Psoas muscle (tissue), 8 donors: ENCODE data around the gene SUPT4H1. TPM values are rescaled to one million over a fixed set of nuclear protein-coding genes. Genes with fewer than 3 reads are reported as not detected.

Experiments used
- ATAC-seq, 4 donors: fragments of 200-7000 bp; cut with Tn5 transposase; one replicate each; pipeline ENCODE4 v1.9.1; 2020; ENCODE audit warnings: moderate library complexity in 3 of 4, mild to moderate bottlenecking in 2 of 4
- DNase-seq, 2 donors: peaks; one replicate each; pipeline ENCODE4 v3.0.0-alpha.2; 2020
- H3K27ac ChIP-seq: fragments of 200-600 bp; one replicate; pipeline ENCODE4 v1.8.0; 2022
- H3K27me3 ChIP-seq, 3 donors: fragments of 200-600 bp in 1 of 3; one replicate each; pipeline versions ENCODE4 v1.6.1 to v1.8.0; 2013 to 2022; ENCODE audit warnings: low read length in 2 of 3, mild to moderate bottlenecking in 2 of 3, moderate library complexity in 1 of 3; ENCODE audit not compliant: insufficient read depth in 3 of 3
- H3K36me3 ChIP-seq, 2 donors: fragments of 200-600 bp in 1 of 2; one replicate each; pipeline versions ENCODE4 v1.6.1 to v1.8.0; 2013 to 2022; ENCODE audit warnings: low read depth in 1 of 2, mild to moderate bottlenecking in 1 of 2, moderate library complexity in 1 of 2; ENCODE audit not compliant: insufficient read depth in 1 of 2
- H3K4me1 ChIP-seq: fragments of 200-600 bp; one replicate; pipeline ENCODE4 v1.8.0; 2022
- H3K4me3 ChIP-seq: fragments of 200-600 bp; one replicate; pipeline ENCODE4 v1.8.0; 2022; ENCODE audit warnings: mild to moderate bottlenecking
- H3K9me3 ChIP-seq: fragments of 200-600 bp; one replicate; pipeline ENCODE4 v1.8.0; 2022
- WGBS, 3 donors: extraction: QIAGEN DNeasy Blood & Tissue Kit; methylation state at CpG; one replicate each; pipeline versions ENCODE4 v1.1.6 to v1.1.7; 2013; 5-methylcytosine and 5-hydroxymethylcytosine counted together
- intact Hi-C, 2 donors: fragments of 100-400 bp; cut with DNase I; formaldehyde crosslinking; loops; one replicate each; pipeline versions ENCODE4 v1.11.0 to v1.14.2; 2022
- polyA plus RNA-seq, 3 donors: library from polyadenylated mRNA; stranded (reverse); fragments of 200-250 nt; gene quantifications; one replicate each; pipeline ENCODE4 v1.2.3, GENCODE V29; 2013
- total RNA-seq, 4 donors: library from RNA; stranded (reverse); fragmentation: NEBNext Ultra II Directional in 2 of 4; extraction: Animal tissue kit (Norgen Biotek cat#: 25700) in 2 of 4; gene quantifications; one replicate each; pipeline versions ENCODE4 v1.2.1 to v1.2.4, GENCODE V29; 2021 to 2023
- TF ChIP-seq, protein P1 (sequence below): fragments of 200-600 bp; IDR thresholded peaks from one replicate; pipeline ENCODE4 v1.8.0; 2022; ENCODE audit warnings: antibody characterized with exemption
- donor health status: healthy with polysubstance abuse.
- donor health status: DM: no; HTN: no; CAD: no; lungs with moderate emphysema.
- donor health status: Bipolar disorder and iron deficiency.
- donor health status: healthy.
- donor health status: DM: yes; HTN: yes; CAD: no.
- donor health status: DM: no; HTN: no; CAD: no.
- donor health status: DM: no; HTN: no; CAD: no.
- donor health status: DM: yes; HTN: yes; CAD: no.

Gene SUPT4H1
- total and polyA plus RNA-seq, 7 donors: 52.1 to 86.8 (median 58.2) TPM

DNA sequence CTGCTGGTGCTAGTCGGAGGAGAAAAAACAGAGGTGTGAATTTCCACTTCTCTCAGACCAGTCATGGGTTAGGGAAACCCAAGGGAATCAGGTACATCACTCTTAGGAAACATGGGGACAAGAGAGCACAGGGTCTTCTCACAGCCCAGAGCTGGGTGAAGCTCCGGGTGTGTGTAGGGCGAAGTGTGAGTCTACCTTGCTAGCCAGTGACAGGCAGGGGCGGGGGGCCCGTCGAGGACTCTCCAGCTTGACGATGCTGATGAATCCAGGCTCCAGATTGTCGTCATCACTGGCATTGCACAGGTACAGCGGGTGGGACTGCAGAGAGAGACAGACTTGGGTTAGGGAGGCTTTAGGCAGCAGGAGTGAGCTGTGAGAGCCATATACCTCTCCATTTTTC lies 18.7 kb upstream of the SUPT4H1 start:
- ATAC-seq (no peak), DNase-seq (no peak)
- 77 to 85% (median 80%) methylated on average over 9 of the region's 9 CpGs for WGBS, 3 donors
- intact Hi-C loops: no loop called here
- H3K27ac ChIP-seq: no peak overlapping the region
- H3K4me1 ChIP-seq: no peaks in the 10 kb centered on the region
- TF ChIP-seq, protein P1, sequence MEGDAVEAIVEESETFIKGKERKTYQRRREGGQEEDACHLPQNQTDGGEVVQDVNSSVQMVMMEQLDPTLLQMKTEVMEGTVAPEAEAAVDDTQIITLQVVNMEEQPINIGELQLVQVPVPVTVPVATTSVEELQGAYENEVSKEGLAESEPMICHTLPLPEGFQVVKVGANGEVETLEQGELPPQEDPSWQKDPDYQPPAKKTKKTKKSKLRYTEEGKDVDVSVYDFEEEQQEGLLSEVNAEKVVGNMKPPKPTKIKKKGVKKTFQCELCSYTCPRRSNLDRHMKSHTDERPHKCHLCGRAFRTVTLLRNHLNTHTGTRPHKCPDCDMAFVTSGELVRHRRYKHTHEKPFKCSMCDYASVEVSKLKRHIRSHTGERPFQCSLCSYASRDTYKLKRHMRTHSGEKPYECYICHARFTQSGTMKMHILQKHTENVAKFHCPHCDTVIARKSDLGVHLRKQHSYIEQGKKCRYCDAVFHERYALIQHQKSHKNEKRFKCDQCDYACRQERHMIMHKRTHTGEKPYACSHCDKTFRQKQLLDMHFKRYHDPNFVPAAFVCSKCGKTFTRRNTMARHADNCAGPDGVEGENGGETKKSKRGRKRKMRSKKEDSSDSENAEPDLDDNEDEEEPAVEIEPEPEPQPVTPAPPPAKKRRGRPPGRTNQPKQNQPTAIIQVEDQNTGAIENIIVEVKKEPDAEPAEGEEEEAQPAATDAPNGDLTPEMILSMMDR: no peak
- H3K4me3 ChIP-seq: no peak overlapping the region
- H3K36me3 ChIP-seq: no peaks in the 10 kb centered on the region
- H3K27me3 ChIP-seq: no peaks in the 10 kb centered on the region
- no peaks in the 10 kb centered on the region for H3K9me3 ChIP-seq

GRCh38 chr17:58370309-58370708 lies 18.3 kb upstream of the SUPT4H1 start:
- intact Hi-C loops: no loop called here
- H3K27ac ChIP-seq: no peak overlapping the region
- no peak for ATAC-seq

DNA sequence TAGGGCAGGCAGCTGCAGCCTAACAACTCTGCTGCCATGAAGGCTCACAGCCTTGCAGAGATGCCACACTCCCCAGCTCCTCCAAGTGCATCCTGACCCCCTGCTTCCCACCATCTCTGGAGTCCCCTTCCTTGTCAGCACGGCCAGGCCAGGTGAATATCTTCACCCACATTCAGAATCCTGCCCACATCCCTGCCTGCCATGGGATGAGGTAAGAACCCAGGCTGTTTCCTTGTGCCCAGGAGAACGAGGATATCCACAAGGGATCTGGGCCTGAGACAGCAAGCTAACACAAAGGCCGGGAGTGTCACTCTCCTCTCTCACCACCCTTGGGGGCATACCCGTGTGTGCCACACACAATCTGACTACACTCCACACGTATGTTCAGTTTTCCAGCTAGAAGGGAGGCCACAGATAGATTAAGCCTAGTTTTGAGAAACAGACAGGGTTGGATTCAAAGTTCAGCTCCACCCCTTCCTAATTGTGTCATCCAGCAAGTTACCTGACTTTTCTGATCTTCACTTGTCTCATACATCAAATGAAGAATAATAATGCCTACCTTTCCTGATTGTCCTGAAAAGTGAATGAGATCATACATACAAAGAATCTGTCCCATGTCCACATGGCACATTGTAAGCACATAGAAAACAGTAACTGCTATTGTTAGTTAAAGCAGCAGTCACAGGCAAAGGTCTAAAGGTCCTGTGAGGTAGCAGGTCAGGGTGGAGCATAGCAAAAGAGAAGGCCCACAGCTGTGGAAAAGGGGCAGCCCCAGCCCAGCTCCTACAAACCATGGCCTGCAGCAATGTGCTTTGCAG lies 17.4 kb upstream of the SUPT4H1 start:
- WGBS, 3 donors: 53 to 62% (median 56%) methylated on average over 5 of the region's 5 CpGs
- DNase-seq (no peak), ATAC-seq (no peak)
- TF ChIP-seq, protein P1: no peak
- Histone ChIP-seq H3K4me3 (no peak overlapping the region), H3K27me3 (no peaks in the 10 kb centered on the region), H3K27ac (no peak overlapping the region), H3K4me1 (no peaks in the 10 kb centered on the region), H3K36me3 (no peaks in the 10 kb centered on the region), H3K9me3 (no peaks in the 10 kb centered on the region)
- intact Hi-C loops: no loop called here

More at GRCh38 chr17:58370309-58370708, 18.3 kb upstream of the SUPT4H1 start:
- H3K27me3 ChIP-seq: no peaks in the 10 kb centered on the region
- DNase-seq: no peak
- WGBS, 3 donors: 87 to 90% (median 88%) methylated on average over 5 of the region's 5 CpGs
- TF ChIP-seq, protein P1: no peak
- no peaks in the 10 kb centered on the region for H3K36me3 ChIP-seq
- H3K4me3 ChIP-seq: no peak overlapping the region
- H3K4me1 ChIP-seq: no peaks in the 10 kb centered on the region
- no peaks in the 10 kb centered on the region for H3K9me3 ChIP-seq

- intact Hi-C loops: no loop called here
- Histone ChIP-seq H3K9me3 (no peaks in the 10 kb centered on the region), H3K4me1 (no peaks in the 10 kb centered on the region), H3K27ac (no peak overlapping the region), H3K36me3 (no peaks in the 10 kb centered on the region), H3K27me3 (no peaks in the 10 kb centered on the region), H3K4me3 (no peak overlapping the region)
- DNase-seq: no peak
- TF ChIP-seq, protein P1: no peak
- ATAC-seq: no peak
- 66 to 78% (median 68%) methylated on average over 3 of the region's 3 CpGs for WGBS, 3 donors
Observed at GRCh38 chr17:58368860-58369213, 16.8 kb upstream of the SUPT4H1 start.

DNA sequence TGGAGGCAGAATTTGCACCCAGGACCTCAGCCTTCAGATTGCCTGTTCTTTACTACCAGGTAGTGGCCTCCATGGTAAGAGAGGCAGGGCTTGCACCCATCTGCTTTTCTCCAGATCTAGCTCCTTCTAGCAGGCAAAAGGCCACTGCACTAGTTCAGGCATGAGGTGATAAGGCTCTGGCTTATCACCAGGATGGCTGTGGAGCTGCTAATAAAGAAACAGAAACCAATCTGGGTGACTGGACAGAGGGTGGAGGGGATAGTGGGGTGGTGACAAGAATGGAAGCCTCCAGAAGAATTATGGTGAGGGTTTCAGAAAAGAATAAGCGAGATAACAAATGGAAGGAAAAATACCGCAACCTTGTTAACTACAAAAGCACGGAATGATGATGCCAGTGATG lies 15.5 kb upstream of the SUPT4H1 start:
- no peak for ATAC-seq
- 91 to 96% (median 95%) methylated on average over 3 of the region's 3 CpGs for WGBS, 3 donors
- TF ChIP-seq, protein P1: no peak

More for the DNA sequence above, 15.5 kb upstream of the SUPT4H1 start:
- Histone ChIP-seq H3K4me1 (no peaks in the 10 kb centered on the region), H3K27me3 (no peaks in the 10 kb centered on the region), H3K4me3 (no peak overlapping the region), H3K9me3 (no peaks in the 10 kb centered on the region), H3K27ac (no peak overlapping the region), H3K36me3 (no peaks in the 10 kb centered on the region)
- intact Hi-C loops: no loop called here
- no peak for DNase-seq
